IPS-18a (cell line): Measurements from ENCODE around the gene CRYGC.
"Not testable (repeated sequence)": the region's sequence is repeated elsewhere in the genome, so short reads cannot be mapped to it uniquely, and the experiment has no call there.

Experiments
- H3K27ac ChIP-seq: one replicate; pipeline ENCODE4 v1.5.1; 2013; ENCODE audit warnings: low read length
- H3K27me3 ChIP-seq: one replicate; pipeline ENCODE4 v1.6.1; 2013; ENCODE audit warnings: mild to moderate bottlenecking, low read length; ENCODE audit not compliant: control insufficient read depth, insufficient read depth
- H3K36me3 ChIP-seq: one replicate; pipeline ENCODE4 v1.6.1; 2013; ENCODE audit warnings: low read depth, low read length; ENCODE audit not compliant: control insufficient read depth
- H3K4me1 ChIP-seq: one replicate; pipeline ENCODE4 v1.6.1; 2013; ENCODE audit warnings: low read depth, low read length; ENCODE audit not compliant: control insufficient read depth
- H3K4me3 ChIP-seq: one replicate; pipeline ENCODE4 v1.5.1; 2013; ENCODE audit warnings: low read length
- H3K9ac ChIP-seq: one replicate; pipeline ENCODE4 v1.6.1; 2013; ENCODE audit warnings: mild to moderate bottlenecking, low read length, moderate library complexity
- H3K9me3 ChIP-seq: one replicate; pipeline ENCODE4 v1.6.1; 2013; ENCODE audit warnings: low read depth, low read length; ENCODE audit not compliant: control insufficient read depth

CRYGC gene

DNA sequence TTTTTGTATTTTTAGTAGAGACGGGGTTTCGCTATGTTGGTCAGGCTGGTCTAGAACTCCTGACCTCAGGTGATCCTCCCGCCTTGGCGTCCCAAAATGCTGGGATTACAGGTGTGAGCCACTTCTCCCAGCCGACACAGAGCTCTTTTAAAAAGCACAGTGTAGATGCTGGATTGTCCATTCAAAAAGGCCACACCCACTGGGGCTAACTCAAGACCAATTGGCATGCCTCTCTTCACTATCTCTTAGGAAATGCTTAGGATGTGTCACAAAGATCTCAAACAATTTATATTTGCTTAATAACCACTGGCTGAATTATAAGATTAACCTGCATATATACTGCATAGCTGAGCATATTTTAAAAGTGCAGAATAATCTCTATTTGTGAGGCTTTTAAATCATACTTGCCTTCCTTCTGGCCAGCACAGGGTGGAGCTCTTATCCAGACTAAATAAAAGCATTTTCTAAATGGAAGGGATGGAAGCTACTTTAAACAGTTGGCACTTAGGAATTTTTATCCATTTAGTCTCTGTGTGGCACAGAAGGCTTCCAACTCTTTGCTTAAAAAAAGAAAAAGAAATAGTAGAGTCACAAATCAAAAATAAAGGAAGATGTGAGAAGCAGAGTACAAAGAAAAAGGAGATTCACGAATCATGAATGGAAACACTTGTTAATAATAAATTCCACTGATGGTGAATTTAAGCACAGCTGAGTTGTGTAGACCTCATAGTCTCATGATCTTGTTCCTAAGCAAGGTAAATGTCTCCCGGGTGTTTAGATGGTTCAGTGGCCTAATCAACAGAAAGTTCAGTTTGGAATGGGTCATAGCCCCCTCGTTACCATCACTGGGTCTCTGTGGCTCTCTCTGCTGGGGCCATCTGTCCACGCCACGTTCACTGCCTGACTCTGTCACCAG, 27.7 kb downstream of the CRYGC start:
- no peaks in the 10 kb centered on the region for H3K27me3 ChIP-seq
- H3K9me3 ChIP-seq, result no peaks in the 10 kb centered on the region
- H3K9ac ChIP-seq, result no peak overlapping the region
- no peaks in the 10 kb centered on the region for H3K4me1 ChIP-seq
- no peaks in the 10 kb centered on the region for H3K36me3 ChIP-seq
- H3K4me3 ChIP-seq, result no peak overlapping the region
- no peak overlapping the region for H3K27ac ChIP-seq

- no peaks in the 10 kb centered on the region for H3K27me3 ChIP-seq
- H3K4me3 ChIP-seq, result no peak overlapping the region
- no peak overlapping the region for H3K27ac ChIP-seq
- no peaks in the 10 kb centered on the region for H3K9me3 ChIP-seq
- no peaks in the 10 kb centered on the region for H3K36me3 ChIP-seq
- no peaks in the 10 kb centered on the region for H3K4me1 ChIP-seq
- H3K9ac ChIP-seq, result no peak overlapping the region
Measured at GRCh38 chr2:208099682-208100470, 29.8 kb downstream of the CRYGC start.

DNA sequence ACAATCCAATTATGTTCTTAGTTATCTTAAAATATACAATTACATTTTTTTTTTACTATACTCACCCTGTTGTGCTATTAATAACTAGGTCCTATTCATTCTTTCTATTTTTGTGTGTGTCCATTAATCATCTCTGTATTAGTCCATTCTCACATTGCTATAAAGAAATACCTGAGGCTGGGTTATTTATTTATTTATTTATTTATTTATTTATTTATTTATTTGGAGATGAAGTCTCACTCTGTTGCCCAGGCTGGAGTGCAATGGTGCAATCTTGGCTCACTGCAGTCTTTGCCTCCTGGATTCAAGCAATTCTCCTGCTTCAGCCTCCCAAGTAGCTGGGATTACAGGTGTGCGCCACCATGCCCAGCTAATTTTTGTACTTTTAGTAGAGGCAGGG, 30.9 kb downstream of the CRYGC start:
- not testable (repeated sequence) for H3K4me3 ChIP-seq, H3K4me1 ChIP-seq, H3K9ac ChIP-seq, H3K9me3 ChIP-seq, H3K36me3 ChIP-seq, H3K27me3 ChIP-seq, H3K27ac ChIP-seq

DNA sequence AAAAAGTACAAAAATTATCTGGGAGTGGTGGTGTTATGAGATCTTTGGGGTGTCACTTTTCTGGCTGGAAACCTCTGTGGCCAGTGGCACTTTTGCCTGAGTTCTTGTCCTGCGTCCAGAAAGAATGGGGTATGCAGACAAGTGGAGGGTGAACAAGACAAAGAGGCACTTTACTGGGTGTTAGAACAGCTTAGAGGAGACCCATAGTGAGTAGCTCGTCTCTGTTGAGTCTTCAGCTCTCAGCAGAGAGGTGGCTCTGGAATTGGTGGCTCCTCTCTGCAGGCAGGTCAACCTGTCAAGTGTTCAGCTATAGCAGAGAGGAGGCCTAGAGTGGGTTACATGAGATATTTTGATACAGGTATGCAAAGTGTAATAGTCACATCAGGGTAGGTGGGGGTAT, 31.4 kb downstream of the CRYGC start:
- Histone ChIP-seq H3K9ac (no peak overlapping the region), H3K9me3 (no peaks in the 10 kb centered on the region), H3K27ac (no peak overlapping the region), H3K27me3 (no peaks in the 10 kb centered on the region), H3K4me1 (no peaks in the 10 kb centered on the region), H3K36me3 (no peaks in the 10 kb centered on the region), H3K4me3 (no peak overlapping the region)

DNA sequence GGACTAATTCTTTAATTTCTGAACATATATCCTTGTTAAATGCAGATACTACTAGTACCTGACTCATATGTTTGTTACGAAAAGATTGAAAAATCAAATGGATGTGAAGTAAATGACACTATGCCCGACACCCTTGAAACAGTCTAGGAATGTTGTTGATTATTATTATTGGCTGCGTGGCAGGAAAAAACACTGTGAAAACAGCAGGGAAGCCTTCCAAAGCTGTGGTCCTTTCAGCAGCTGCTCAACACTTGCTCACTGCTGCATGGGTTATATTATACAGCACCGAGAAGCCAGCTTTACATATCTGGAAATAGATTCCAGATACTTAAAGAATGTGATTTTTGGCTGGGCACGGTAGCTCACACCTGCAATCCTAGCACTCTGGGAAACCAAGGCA, 31.8 kb downstream of the CRYGC start:
- H3K9ac ChIP-seq, result no peak overlapping the region
- H3K4me1 ChIP-seq, result no peaks in the 10 kb centered on the region
- no peaks in the 10 kb centered on the region for H3K27me3 ChIP-seq
- no peak overlapping the region for H3K27ac ChIP-seq
- H3K4me3 ChIP-seq, result no peak overlapping the region
- H3K36me3 ChIP-seq, result no peaks in the 10 kb centered on the region
- H3K9me3 ChIP-seq, result no peaks in the 10 kb centered on the region

DNA sequence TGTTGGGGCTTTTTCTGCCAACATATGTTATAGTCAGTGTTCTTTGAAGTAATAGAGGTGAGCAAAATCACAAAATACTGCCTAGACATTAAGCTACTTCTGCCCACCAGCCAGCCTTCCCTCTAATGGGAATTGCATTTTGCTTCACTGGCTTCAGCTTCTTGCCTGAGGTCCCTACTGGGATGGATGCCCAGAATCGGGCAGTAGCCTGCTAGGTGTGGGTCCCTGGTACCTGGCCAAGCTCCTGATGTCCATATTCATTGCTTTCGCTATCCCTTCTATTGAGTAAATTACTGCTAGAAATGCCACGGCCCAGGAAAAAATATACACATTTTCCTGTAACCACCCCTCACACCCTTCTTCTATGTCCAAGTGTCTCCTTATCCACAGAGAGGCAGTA, 32.3 kb downstream of the CRYGC start:
- H3K9ac ChIP-seq, result no peak overlapping the region
- H3K27ac ChIP-seq, result no peak overlapping the region
- H3K9me3 ChIP-seq, result no peaks in the 10 kb centered on the region
- H3K36me3 ChIP-seq, result no peaks in the 10 kb centered on the region
- H3K27me3 ChIP-seq, result no peaks in the 10 kb centered on the region
- no peaks in the 10 kb centered on the region for H3K4me1 ChIP-seq
- H3K4me3 ChIP-seq, result no peak overlapping the region

DNA sequence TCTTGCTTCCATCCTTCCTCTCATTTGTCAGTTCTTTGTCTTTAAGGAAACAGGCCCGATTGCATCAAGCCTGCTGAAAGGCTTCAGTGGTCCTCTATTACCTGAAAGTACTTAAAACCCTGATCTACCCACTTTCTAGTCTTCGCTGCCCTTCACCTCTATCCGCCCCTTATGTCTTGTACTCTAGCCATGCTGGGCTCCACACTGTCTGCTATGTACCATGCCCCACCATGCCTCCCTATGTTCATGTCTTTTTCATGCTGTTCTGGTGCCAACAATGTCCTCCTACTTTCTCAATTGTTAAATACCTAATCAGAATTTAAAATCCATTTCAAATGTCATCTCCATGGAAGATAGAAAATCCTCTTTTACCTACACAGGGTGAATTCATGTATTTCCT, 33.5 kb downstream of the CRYGC start:
- Histone ChIP-seq H3K4me3 (no peak overlapping the region), H3K36me3 (no peaks in the 10 kb centered on the region), H3K27me3 (no peaks in the 10 kb centered on the region), H3K9ac (no peak overlapping the region), H3K4me1 (no peaks in the 10 kb centered on the region), H3K9me3 (no peaks in the 10 kb centered on the region), H3K27ac (no peak overlapping the region)

DNA sequence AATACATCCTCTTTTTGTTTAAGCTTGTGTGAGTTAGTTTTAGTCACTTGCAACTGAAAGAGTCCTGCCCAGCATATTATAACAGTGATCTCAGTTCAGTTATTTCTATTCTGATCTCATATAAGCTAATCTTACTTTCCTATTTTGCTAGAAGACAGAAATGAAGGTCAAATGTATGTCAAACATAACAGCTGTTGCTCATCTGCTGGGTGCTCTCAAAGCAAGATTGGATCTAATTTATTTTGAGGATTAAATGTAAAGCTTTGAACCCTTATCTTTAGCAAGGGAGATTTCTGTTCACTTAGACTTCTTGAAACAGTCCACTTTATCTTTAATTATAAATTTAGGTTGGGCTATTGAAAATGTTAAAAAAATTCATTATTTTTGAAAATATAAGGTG, 36.5 kb downstream of the CRYGC start:
- H3K27me3 ChIP-seq, result no peaks in the 10 kb centered on the region
- no peaks in the 10 kb centered on the region for H3K36me3 ChIP-seq
- no peaks in the 10 kb centered on the region for H3K9me3 ChIP-seq
- no peak overlapping the region for H3K4me3 ChIP-seq
- H3K27ac ChIP-seq, result no peak overlapping the region
- H3K4me1 ChIP-seq, result no peaks in the 10 kb centered on the region
- H3K9ac ChIP-seq, result no peak overlapping the region

DNA sequence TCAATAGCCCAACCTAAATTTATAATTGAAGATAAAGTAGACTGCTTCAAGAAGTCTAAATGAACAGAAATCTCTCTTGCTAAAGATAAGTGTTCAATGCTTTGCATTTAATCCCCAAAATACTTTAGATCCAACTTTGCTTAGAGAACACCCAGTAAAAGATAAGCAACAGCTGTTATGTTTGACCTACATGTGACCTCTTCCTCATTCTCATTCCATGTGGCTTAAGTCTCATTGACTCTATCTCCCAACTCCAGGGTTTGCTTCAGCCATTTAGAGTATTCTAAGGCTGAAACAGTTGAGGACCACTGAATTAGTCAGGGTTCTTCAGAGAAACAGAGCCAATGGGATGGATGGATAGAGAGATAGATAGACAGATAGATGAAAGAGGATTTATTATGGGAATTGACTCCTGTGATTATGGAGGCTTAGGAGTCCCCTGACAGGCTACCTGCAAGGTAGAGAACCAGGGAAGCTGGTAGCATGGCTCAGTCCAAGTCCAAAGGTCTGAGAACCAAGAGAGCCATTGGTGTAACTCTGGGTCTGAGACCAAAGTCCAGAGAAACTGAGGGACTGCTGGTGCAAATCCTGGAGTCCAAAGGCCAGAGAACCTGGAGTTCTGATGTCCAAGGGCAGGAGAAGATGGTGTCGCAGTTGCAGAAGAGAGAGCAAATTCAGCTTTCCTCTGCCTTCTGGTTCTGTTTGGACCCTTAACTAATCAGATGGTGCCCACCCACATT, 37.4 kb downstream of the CRYGC start:
- H3K9me3 ChIP-seq, result no peaks in the 10 kb centered on the region
- H3K36me3 ChIP-seq, result no peaks in the 10 kb centered on the region
- H3K27ac ChIP-seq, result no peak overlapping the region

GRCh38 chr2:208090420-208090819, 39.2 kb downstream of the CRYGC start:
- H3K9me3 ChIP-seq, result no peaks in the 10 kb centered on the region
- no peak overlapping the region for H3K4me3 ChIP-seq
- no peaks in the 10 kb centered on the region for H3K36me3 ChIP-seq
- no peaks in the 10 kb centered on the region for H3K27me3 ChIP-seq
- H3K4me1 ChIP-seq, result no peaks in the 10 kb centered on the region
- no peak overlapping the region for H3K9ac ChIP-seq
- H3K27ac ChIP-seq, result no peak overlapping the region

More for the DNA sequence above, 37.4 kb downstream of the CRYGC start:
- Histone ChIP-seq H3K27me3 (no peaks in the 10 kb centered on the region), H3K9ac (no peak overlapping the region), H3K4me3 (no peak overlapping the region), H3K4me1 (no peaks in the 10 kb centered on the region)

DNA sequence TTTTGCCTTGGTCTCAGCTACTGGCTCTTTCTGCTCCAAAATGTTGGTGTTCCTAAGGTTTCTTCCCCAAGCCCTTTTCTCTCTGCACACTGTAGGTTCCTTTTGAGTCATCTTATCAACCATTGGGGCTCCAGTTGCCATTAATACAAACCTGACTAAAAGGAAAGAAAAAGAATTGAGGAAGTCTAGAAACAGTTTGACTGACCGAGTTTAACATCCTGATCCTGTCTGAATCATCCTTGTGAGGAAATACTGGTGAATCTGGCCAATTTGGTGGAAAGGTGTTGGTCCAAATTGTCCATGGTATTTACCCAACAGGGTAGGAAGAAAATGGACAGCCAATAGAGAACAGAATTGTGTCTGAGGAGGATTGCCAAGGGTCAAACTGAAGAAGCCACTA, 43.6 kb downstream of the CRYGC start:
- H3K27me3 ChIP-seq, result no peaks in the 10 kb centered on the region
- no peak overlapping the region for H3K27ac ChIP-seq
- no peaks in the 10 kb centered on the region for H3K36me3 ChIP-seq
- H3K4me1 ChIP-seq, result no peaks in the 10 kb centered on the region
- no peak overlapping the region for H3K4me3 ChIP-seq
- no peaks in the 10 kb centered on the region for H3K9me3 ChIP-seq
- H3K9ac ChIP-seq, result no peak overlapping the region
